HG02852 (cell line): ENCODE measurements around the gene SPEF2.

Source experiments
- ATAC-seq: cut with Tn5 transposase; IDR thresholded peaks from one replicate; pipeline ENCODE4 v1.9.1; 2021; ENCODE audit warnings: mild to moderate bottlenecking, moderate library complexity; ENCODE audit not compliant: unreplicated experiment

SPEF2 gene

GRCh38 chr5:35709688-35710087 is 92.0 kb downstream of the SPEF2 start:
- ATAC-seq = no peak

GRCh38 chr5:35717718-35718117 is 100.1 kb downstream of the SPEF2 start:
- no peak for ATAC-seq

GRCh38 chr5:35735718-35736117 is 118.1 kb downstream of the SPEF2 start:
- no peak for ATAC-seq

- no peak for ATAC-seq
Measured at GRCh38 chr5:35736280-35736679, 118.6 kb downstream of the SPEF2 start.

GRCh38 chr5:35741126-35741716 is 123.6 kb downstream of the SPEF2 start:
- no peak for ATAC-seq

- ATAC-seq = no peak
Measured at GRCh38 chr5:35741971-35742370, 124.3 kb downstream of the SPEF2 start.

GRCh38 chr5:35743644-35744043 is 126.0 kb downstream of the SPEF2 start:
- no peak for ATAC-seq

GRCh38 chr5:35745193-35745592 is 127.5 kb downstream of the SPEF2 start:
- ATAC-seq = no peak

- no peak for ATAC-seq
Measured at GRCh38 chr5:35745660-35746059, 128.0 kb downstream of the SPEF2 start.

GRCh38 chr5:35752012-35752411 is 134.3 kb downstream of the SPEF2 start:
- ATAC-seq = no peak

- no peak for ATAC-seq
Measured at GRCh38 chr5:35753500-35753899, 135.8 kb downstream of the SPEF2 start.

GRCh38 chr5:35754481-35754880 is 136.8 kb downstream of the SPEF2 start:
- ATAC-seq = no peak

- no peak for ATAC-seq
Measured at GRCh38 chr5:35755966-35756365, 138.3 kb downstream of the SPEF2 start.

- ATAC-seq = no peak
Measured at GRCh38 chr5:35758151-35758724, 140.6 kb downstream of the SPEF2 start.

GRCh38 chr5:35761541-35761940 is 143.9 kb downstream of the SPEF2 start:
- ATAC-seq = no peak

GRCh38 chr5:35762368-35762767 is 144.7 kb downstream of the SPEF2 start:
- ATAC-seq = no peak

GRCh38 chr5:35765921-35766320 is 148.3 kb downstream of the SPEF2 start:
- ATAC-seq = no peak

- ATAC-seq = no peak
Measured at GRCh38 chr5:35771300-35771699, 153.6 kb downstream of the SPEF2 start.

- ATAC-seq = no peak
Measured at GRCh38 chr5:35771839-35772238, 154.2 kb downstream of the SPEF2 start.

- no peak for ATAC-seq
Measured at GRCh38 chr5:35773967-35774366, 156.3 kb downstream of the SPEF2 start.

- ATAC-seq = no peak
Measured at GRCh38 chr5:35776757-35777156, 159.1 kb downstream of the SPEF2 start.

GRCh38 chr5:35777358-35778087 is 159.9 kb downstream of the SPEF2 start:
- ATAC-seq = no peak
